ENCODE data around the gene HPDL. TPM values are rescaled to one million over a fixed set of nuclear protein-coding genes. Genes with fewer than 3 reads are reported as not detected.

Gene HPDL
- total and polyA plus RNA-seq, 2 of the 8 experiments (the other 6 are each of a cell fraction or from before 2014, with no cell fraction given), result 58.5 to 62.7 TPM

- TF ChIP-seq CHD7 (IDR thresholded peaks at IDR 0.05; ENCODE audit: insufficient replicate concordance, low read length) (no peak), RFX5 (IDR thresholded peaks at IDR 0.05; ENCODE audit: borderline replicate concordance, low read depth, low read length) (no peak), GTF2F1 (IDR thresholded peaks at IDR 0.05; ENCODE audit: borderline replicate concordance, low read depth, low read length) (no peak), CBX8 (IDR thresholded peaks at IDR 0.05; ENCODE audit: borderline replicate concordance, low read depth, low read length) (no peak), EP300 (IDR thresholded peaks at IDR 0.05; ENCODE audit: borderline replicate concordance in 1 of 2, low read depth in 2 of 2, low read length in 2 of 2) (no peak), EGR1 (IDR thresholded peaks at IDR 0.05; ENCODE audit: borderline replicate concordance, low read depth, low read length) (no peak), KDM1A (IDR thresholded peaks at IDR 0.05; ENCODE audit: borderline replicate concordance, low read length) (no peak), KDM4A (IDR thresholded peaks at IDR 0.05; ENCODE audit: low read depth, low read length, severe bottlenecking) (no peak), CHD2 (IDR thresholded peaks at IDR 0.05; ENCODE audit: low read length) (no peak), ASH2L (IDR thresholded peaks at IDR 0.05; ENCODE audit: low read length) (no peak), PHF8 (conservative IDR thresholded peaks at IDR 0.05; ENCODE audit: low read depth, low read length) (no peak)
These were observed 9.2 kb downstream of the HPDL start (continued) for GRCh38 chr1:45335855-45336324.

Measured in H1 (cell line).